ENCODE measurements around the gene E2F8.

The E2F8 gene

GRCh38 chr11:19183646-19184045 lies 57.1 kb downstream of the E2F8 start:
- DNase-seq, result no peak

GRCh38 chr11:19181531-19182261 lies 59.0 kb downstream of the E2F8 start:
- no peak for DNase-seq

GRCh38 chr11:19176629-19177186 lies 64.0 kb downstream of the E2F8 start:
- no peak for DNase-seq

All from activated CD4-positive, CD25-positive, alpha-beta regulatory T cell treated with anti-CD3 and anti-CD28 coated beads, Interleukin-2, amount 50 U/mL, for 72 hours (primary cell).